ENCODE results near the gene C2CD4B.

Gene C2CD4B

DNA sequence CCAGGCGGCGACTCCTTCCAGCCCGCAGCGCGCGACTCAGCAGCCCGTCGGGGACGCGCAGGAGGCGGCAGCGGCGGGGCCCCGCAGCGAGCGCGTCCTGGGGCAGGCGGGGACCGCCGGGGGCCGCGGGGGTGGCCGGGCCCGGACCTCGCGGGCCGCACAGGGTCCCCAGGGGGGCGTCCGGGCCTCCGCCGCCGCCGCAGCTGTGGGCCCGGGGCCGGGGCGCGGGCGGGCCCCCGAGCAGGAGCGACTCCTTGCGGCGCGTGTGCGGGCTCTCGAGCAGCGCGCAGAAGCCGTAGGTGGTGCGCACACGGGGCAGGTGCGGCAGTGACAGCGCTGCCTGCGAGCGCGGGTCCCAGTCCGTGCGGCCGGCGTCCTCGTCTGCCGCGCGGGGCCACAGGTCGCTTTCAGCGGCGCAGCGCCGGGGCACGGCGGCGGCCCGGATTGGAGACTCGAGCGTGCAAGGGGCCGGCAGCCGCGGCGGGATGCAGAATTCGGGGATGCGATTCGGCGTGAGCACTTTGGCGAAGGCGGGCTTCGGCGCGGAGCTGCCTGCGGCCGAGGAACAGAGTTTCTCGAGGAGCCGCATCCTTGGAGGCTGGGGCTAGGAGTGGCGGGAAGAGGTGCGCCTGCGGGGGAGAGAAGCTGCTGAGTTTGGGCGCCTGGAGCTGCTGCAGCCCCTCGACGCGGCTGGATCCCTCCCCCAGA is 535 bp downstream of the C2CD4B start:
- peak overlapping the region; percentile 16 for H3K4me3 ChIP-seq (ENCODE audit: low read depth, low read length)

DNA sequence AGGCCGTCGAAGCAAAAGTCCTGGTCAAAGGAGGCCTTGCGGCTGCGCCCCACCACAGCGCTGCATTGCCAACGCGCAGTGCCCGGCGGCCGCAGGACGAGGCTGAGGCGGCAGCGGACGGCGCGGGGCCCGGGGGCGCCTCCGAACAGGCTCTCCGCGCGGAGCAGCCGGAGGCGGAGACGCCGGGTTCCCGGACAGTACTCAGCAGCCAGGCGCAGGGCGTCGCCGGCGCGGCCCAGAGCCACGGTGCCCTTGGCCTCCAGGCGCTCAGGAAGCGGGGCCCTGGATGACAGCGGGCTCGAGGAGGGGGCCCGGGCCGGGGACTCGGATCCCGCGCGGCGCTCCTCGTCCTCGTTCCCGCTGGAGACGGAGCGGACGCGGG is 1.1 kb downstream of the C2CD4B start:
- no peak overlapping the region for H3K4me3 ChIP-seq (ENCODE audit: low read depth, low read length)
- TF ChIP-seq, protein P1, sequence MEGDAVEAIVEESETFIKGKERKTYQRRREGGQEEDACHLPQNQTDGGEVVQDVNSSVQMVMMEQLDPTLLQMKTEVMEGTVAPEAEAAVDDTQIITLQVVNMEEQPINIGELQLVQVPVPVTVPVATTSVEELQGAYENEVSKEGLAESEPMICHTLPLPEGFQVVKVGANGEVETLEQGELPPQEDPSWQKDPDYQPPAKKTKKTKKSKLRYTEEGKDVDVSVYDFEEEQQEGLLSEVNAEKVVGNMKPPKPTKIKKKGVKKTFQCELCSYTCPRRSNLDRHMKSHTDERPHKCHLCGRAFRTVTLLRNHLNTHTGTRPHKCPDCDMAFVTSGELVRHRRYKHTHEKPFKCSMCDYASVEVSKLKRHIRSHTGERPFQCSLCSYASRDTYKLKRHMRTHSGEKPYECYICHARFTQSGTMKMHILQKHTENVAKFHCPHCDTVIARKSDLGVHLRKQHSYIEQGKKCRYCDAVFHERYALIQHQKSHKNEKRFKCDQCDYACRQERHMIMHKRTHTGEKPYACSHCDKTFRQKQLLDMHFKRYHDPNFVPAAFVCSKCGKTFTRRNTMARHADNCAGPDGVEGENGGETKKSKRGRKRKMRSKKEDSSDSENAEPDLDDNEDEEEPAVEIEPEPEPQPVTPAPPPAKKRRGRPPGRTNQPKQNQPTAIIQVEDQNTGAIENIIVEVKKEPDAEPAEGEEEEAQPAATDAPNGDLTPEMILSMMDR (IDR thresholded peaks at IDR 0.05; ENCODE audit: low read depth, low read length, missing control alignments), result no peak
- no peak for DNase-seq
- H3K27ac ChIP-seq, result no peak overlapping the region
- in situ Hi-C loops (cut with HindIII; ENCODE audit: low pct_ligation_motif_present, low sequenced_read_pairs), result no loop called here
- no peaks in the 10 kb centered on the region for H3K36me3 ChIP-seq (replicated peaks)
- H3K27me3 ChIP-seq (replicated peaks), result peaks cover 36% of the 10 kb centered on the region

More for the DNA sequence above, 535 bp downstream of the C2CD4B start:
- in situ Hi-C loops (cut with HindIII; ENCODE audit: low pct_ligation_motif_present, low sequenced_read_pairs), result no loop called here
- DNase-seq, result no peak
- Histone ChIP-seq H3K36me3 (replicated peaks) (no peaks in the 10 kb centered on the region), H3K27me3 (replicated peaks) (peaks cover 36% of the 10 kb centered on the region), H3K27ac (no peak overlapping the region)
- TF ChIP-seq, protein P1 (IDR thresholded peaks at IDR 0.05; ENCODE audit: low read depth, low read length, missing control alignments), result no peak

DNA sequence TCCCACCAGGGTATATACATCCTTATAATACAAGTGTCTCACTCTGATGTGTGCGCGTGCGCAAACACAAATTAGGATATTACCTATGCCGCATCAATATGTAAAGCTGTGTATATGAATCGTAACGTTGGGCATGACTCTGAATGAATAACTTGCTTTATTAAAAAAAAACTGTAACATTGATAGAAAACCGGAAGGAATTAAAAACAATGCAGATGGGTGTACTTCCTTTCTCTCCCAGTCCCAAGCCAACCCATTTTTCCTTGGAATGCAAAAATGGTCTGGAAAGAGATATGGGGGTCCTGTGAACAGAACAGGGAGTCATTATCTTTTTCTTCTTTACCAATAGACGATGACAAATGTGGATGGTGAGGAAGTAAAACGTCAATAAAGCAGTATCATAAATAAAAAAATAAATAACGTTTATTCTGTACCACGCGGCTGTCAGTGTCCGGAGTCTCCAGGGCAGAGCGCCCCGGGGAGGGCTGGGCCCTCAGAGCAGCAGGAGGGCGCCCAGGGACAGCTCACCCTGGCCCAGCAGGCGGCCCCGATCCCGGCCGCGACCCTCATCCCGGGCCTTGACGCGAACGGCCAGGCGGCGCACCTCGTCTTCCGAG is 1.6 kb downstream of the C2CD4B start:
- H3K4me3 ChIP-seq (ENCODE audit: low read depth, low read length), result no peak overlapping the region
- TF ChIP-seq, protein P1 (IDR thresholded peaks at IDR 0.05; ENCODE audit: low read depth, low read length, missing control alignments), result no peak

DNA sequence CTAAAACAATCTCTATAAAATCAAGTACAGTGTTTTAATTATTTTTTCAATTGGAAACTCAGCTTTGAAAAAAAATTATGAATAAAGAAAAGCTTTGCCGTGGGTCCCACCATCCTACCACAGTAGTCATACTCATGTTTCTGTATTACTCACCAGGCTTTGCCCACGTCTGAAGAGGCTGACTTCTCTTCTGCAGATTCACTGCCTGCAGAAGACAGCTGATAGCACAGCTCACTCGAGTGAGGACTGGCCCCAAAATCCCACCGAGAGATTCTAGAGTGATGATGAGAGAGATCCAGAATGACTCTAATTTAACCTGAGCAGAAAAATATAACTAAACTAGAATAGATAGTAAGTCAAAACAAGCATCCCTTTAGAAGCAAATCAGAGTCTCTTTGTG is 11.9 kb downstream of the C2CD4B start:
- H3K36me3 ChIP-seq (replicated peaks), result no peaks in the 10 kb centered on the region
- no peak overlapping the region for H3K4me3 ChIP-seq (ENCODE audit: low read depth, low read length)
- H3K27me3 ChIP-seq (replicated peaks), result no peaks in the 10 kb centered on the region
- H3K27ac ChIP-seq, result no peak overlapping the region
- no peak for DNase-seq
- TF ChIP-seq, protein P1 (IDR thresholded peaks at IDR 0.05; ENCODE audit: low read depth, low read length, missing control alignments), result no peak
- in situ Hi-C loops (cut with HindIII; ENCODE audit: low pct_ligation_motif_present, low sequenced_read_pairs), result no loop called here

More for the DNA sequence above, 1.6 kb downstream of the C2CD4B start:
- Histone ChIP-seq H3K36me3 (replicated peaks) (no peaks in the 10 kb centered on the region), H3K27ac (no peak overlapping the region), H3K27me3 (replicated peaks) (peaks cover 36% of the 10 kb centered on the region)
- in situ Hi-C loops (cut with HindIII; ENCODE audit: low pct_ligation_motif_present, low sequenced_read_pairs), result no loop called here
- no peak for DNase-seq

DNA sequence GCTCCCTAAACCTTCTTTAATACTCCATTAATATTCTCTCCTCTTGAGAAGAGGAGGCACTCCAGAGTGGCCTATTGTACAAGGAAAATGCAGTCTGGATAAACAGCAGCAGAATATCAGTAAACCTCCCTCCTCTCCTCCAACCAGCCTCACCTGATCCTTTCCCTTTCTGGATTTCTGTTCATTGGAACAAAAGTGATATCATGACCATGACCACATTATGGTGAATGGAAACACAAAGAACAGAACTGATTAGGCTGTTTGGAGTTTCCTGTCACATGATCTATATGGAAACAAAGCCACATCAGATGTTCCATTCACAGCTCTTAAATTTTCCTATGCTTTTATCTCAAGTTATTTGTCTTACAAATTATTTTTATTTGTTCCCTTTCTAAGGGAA is 14.6 kb downstream of the C2CD4B start:
- no peak overlapping the region for H3K4me3 ChIP-seq (ENCODE audit: low read depth, low read length)
- no peak overlapping the region for H3K27ac ChIP-seq
- in situ Hi-C loops (cut with HindIII; ENCODE audit: low pct_ligation_motif_present, low sequenced_read_pairs), result no loop called here
- TF ChIP-seq, protein P1 (IDR thresholded peaks at IDR 0.05; ENCODE audit: low read depth, low read length, missing control alignments), result no peak
- no peak for DNase-seq
- H3K36me3 ChIP-seq (replicated peaks), result no peaks in the 10 kb centered on the region
- no peaks in the 10 kb centered on the region for H3K27me3 ChIP-seq (replicated peaks)
